Astrocyte of the hippocampus (primary cell): ENCODE results near the gene PCK2.

Experiments
- DNase-seq: peaks from one replicate; pipeline ENCODE4 v3.0.0; 2011; ENCODE audit warnings: low read depth, low spot score

The PCK2 gene

GRCh38 chr14:24151404-24152080, 57.4 kb downstream of the PCK2 start:
- no peak for DNase-seq
